BJ (cell line): Measurements from ENCODE around the gene FAM240B. TPM values are rescaled to one million over a fixed set of nuclear protein-coding genes. Genes with fewer than 3 reads are reported as not detected.

ENCODE experiments used
- CTCF ChIA-PET: fragments of 350-600 bp; formaldehyde crosslinking; extraction: SDS; loops from one replicate; lab custom pipeline; 2021; ENCODE audit warnings: antibody characterized with exemption, inconsistent platforms; lab: Yijun Ruan, JAX
- POLR2A ChIA-PET: fragments of 300-600 bp; sonication (Branson Sonifier 250); formaldehyde crosslinking; extraction: SDS; loops from one replicate; lab custom pipeline; 2021; ENCODE audit warnings: antibody characterized with exemption; lab: Charles Lee
- DNase-seq: peaks from one replicate; pipeline ENCODE4 v3.0.0-alpha.2; 2011; ENCODE audit warnings: low read depth
- H3K27me3 ChIP-seq: 2 replicates; pipeline ENCODE4 v1.6.0; 2011; ENCODE audit warnings: low read length; ENCODE audit not compliant: control insufficient read depth, insufficient read depth
- H3K36me3 ChIP-seq: 2 replicates; pipeline ENCODE4 v1.5.1; 2011; ENCODE audit warnings: low read length; ENCODE audit not compliant: control insufficient read depth, insufficient read depth
- H3K4me3 ChIP-seq: 2 replicates; pipeline ENCODE4 v1.5.1; 2011; ENCODE audit warnings: low read depth, mild to moderate bottlenecking, control low read depth, low read length
- CTCF ChIP-seq: IDR thresholded peaks from 2 replicates; pipeline ENCODE4 v1.5.1; 2011; ENCODE audit warnings: low read depth, mild to moderate bottlenecking, control low read depth, inconsistent platforms, low read length, moderate library complexity; ENCODE audit not compliant: insufficient read depth
- polyA plus RNA-seq: library from polyadenylated mRNA; depleted of rRNA; stranded (reverse); fragments of >200 nt; gene quantifications from 2 replicates; pipeline ENCODE4 v1.2.3, GENCODE V29; 2011; rRNA removed
- small RNA-seq: library from RNA; depleted of rRNA; stranded (forward); fragments of <200 nt; gene quantifications from one replicate; pipeline ENCODE3, GENCODE V24; 2012; ENCODE audit warnings: low replicate concordance, low read depth; ENCODE audit not compliant: insufficient read length

FAM240B gene
- polyA plus RNA-seq, 1 experiment = not detected

DNA sequence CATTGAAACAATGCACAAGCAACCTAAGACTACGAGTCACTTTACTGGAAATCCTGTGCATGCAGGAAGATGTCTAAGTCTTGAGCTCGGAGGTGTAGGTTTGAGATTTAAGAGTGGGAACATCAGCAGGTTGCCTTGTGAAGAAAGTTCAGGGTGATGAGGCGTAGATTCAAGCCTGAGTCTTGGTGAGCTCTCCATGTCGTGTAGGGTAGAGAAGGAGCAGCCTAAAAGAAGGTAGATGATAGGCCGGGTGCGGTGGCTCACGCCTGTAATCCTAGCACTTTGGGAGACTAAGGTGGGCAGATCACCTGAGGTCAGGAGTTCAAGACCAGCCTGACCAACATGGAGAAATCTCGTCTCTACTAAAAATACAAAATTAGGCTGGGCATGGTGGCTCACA is 69.4 kb downstream of the FAM240B start:
- H3K4me3 ChIP-seq = no peak overlapping the region
- no peak for TF ChIP-seq CTCF
- DNase-seq = no peak
- no peaks in the 10 kb centered on the region; the same call in 1 of the 2 replicates for H3K27me3 ChIP-seq
- H3K36me3 ChIP-seq = no peaks in the 10 kb centered on the region
- POLR2A ChIA-PET = no interaction called here
- CTCF ChIA-PET = no interaction called here

GRCh38 chr9:38649731-38650363 is 70.1 kb downstream of the FAM240B start:
- Histone ChIP-seq H3K27me3 (no peaks in the 10 kb centered on the region; the same call in 1 of the 2 replicates), H3K36me3 (no peaks in the 10 kb centered on the region), H3K4me3 (no peak overlapping the region)
- no peak for TF ChIP-seq CTCF
- CTCF ChIA-PET = no interaction called here
- POLR2A ChIA-PET = no interaction called here
- no peak for DNase-seq

DNA sequence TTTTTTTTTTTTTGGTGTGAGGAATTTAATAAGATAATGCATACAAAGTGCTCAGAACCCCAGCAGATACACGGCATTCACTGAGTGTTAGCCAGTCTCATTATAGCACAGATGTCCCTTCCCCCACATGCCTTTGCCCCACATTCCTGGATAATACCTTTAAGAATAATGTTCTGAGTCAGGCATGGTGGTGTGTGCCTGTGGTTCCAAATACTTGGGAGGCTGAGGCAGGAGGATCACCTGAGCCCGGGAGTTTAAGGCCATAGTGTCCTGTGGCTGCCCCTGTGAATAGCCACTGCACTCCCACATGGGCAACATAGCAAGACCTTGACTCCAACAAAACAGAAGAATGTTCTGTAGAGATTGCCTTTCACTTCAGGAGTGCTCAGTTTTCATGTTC is 75.3 kb downstream of the FAM240B start:
- no peak for DNase-seq
- Histone ChIP-seq H3K27me3 (no peaks in the 10 kb centered on the region; the same call in 1 of the 2 replicates), H3K36me3 (no peaks in the 10 kb centered on the region), H3K4me3 (no peak overlapping the region)
- no peak for TF ChIP-seq CTCF
- ChIA-PET POLR2A (no interaction called here), CTCF (no interaction called here)

Small RNAs within 50 kb of the gene (small RNA-seq; reads per million reads assigned to genes)
- not detected for gene RNU6-765P

Other genes starting within 250 kb of the FAM240B start
- not detected in 2 replicates for gene ANKRD18A, start 99.5 kb downstream of the FAM240B start, polyA plus RNA-seq